ENCODE measurements around the gene NHS. TPM values are rescaled to one million over a fixed set of nuclear protein-coding genes. Genes with fewer than 3 reads are reported as not detected.

NHS gene
- total RNA-seq, 1 donor from 2014 or later: 2.5 TPM

- TF ChIP-seq, protein P1, sequence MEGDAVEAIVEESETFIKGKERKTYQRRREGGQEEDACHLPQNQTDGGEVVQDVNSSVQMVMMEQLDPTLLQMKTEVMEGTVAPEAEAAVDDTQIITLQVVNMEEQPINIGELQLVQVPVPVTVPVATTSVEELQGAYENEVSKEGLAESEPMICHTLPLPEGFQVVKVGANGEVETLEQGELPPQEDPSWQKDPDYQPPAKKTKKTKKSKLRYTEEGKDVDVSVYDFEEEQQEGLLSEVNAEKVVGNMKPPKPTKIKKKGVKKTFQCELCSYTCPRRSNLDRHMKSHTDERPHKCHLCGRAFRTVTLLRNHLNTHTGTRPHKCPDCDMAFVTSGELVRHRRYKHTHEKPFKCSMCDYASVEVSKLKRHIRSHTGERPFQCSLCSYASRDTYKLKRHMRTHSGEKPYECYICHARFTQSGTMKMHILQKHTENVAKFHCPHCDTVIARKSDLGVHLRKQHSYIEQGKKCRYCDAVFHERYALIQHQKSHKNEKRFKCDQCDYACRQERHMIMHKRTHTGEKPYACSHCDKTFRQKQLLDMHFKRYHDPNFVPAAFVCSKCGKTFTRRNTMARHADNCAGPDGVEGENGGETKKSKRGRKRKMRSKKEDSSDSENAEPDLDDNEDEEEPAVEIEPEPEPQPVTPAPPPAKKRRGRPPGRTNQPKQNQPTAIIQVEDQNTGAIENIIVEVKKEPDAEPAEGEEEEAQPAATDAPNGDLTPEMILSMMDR (IDR thresholded peaks at IDR 0.05): no peak
- intact Hi-C loops (cut with DNase I): no loop called here
- H3K9me3 ChIP-seq: no peaks in the 10 kb centered on the region
- no peaks in the 10 kb centered on the region for H3K4me1 ChIP-seq
- ATAC-seq: no peak
- no peaks in the 10 kb centered on the region for H3K36me3 ChIP-seq
- H3K4me3 ChIP-seq: no peak overlapping the region
- DNase-seq: no peak
- H3K27me3 ChIP-seq: no peaks in the 10 kb centered on the region
- no peak overlapping the region for H3K27ac ChIP-seq
These were observed 38.2 kb downstream of the NHS start for GRCh38 chrX:17413228-17413627.

DNA sequence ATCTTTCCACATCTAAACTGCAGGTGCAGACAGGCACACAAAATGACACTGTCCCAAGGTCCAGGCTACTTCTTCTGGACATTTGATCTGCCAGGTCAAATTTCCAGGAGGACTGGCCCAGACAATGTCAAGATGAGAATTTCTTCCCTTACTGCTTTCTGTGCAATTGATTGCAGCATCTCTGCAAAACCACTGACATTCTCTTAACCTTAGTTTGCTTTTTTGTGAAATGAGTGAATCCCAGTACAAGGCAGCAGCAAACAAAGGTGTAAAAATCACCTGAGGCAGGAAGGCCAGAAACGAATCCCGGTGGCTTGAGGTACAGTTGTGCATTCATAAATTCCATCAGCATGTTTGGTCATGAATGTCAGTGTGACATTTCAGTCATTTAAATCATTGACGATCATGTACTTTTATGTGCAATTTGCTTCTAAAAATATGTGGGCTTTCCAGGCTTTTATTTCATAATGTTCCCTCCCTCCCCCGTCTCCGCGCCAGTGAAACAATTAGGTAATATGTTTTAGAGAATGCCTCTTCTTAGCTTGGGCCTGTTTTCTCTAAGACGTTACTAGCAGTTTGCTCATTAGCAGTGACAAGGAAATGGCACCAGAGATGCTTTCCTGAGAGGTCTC is 39.1 kb downstream of the NHS start:
- no peak overlapping the region for H3K27ac ChIP-seq

GRCh38 chrX:17414839-17415238 is 39.8 kb downstream of the NHS start:
- TF ChIP-seq, protein P1 (IDR thresholded peaks at IDR 0.05): no peak
- H3K36me3 ChIP-seq: no peaks in the 10 kb centered on the region
- no peaks in the 10 kb centered on the region for H3K4me1 ChIP-seq
- no peaks in the 10 kb centered on the region for H3K27me3 ChIP-seq
- no peaks in the 10 kb centered on the region for H3K9me3 ChIP-seq
- DNase-seq (no peak), ATAC-seq (no peak)
- no peak overlapping the region for H3K4me3 ChIP-seq
- no peak overlapping the region for H3K27ac ChIP-seq
- intact Hi-C loops (cut with DNase I): no loop called here

More for the DNA sequence above, 39.1 kb downstream of the NHS start:
- no peak for ATAC-seq
- H3K27me3 ChIP-seq: no peaks in the 10 kb centered on the region
- no peaks in the 10 kb centered on the region for H3K4me1 ChIP-seq
- intact Hi-C loops (cut with DNase I): no loop called here
- no peak for DNase-seq
- H3K4me3 ChIP-seq: no peak overlapping the region
- TF ChIP-seq, protein P1 (IDR thresholded peaks at IDR 0.05): no peak
- H3K9me3 ChIP-seq: no peaks in the 10 kb centered on the region
- H3K36me3 ChIP-seq: no peaks in the 10 kb centered on the region

DNA sequence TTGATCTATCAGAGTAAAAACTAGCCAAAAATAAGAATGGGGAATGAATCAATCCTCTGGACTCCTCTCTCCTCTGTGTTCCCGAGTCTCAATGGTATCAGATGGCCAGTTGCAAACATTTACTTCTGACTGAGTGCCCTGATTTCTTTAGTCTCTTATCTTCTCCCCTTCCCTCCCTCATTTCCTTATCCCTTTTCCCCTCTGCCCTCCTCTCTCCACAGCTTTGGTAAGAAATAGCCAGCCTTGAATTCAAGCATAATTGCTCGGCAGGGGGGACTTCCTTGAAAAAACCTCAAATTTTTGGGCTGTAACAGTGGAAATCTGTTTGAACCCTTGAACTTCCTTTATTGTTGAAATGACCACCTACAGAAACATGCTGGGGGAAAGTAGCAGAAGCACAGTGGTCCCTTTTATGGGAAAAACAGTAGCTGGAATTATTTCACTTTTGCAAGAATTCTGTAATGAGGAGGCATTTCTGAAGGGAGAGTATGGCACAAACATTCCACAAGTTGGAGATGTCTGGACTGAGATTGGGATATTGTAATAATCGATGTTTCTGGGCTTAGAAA is 40.3 kb downstream of the NHS start:
- Histone ChIP-seq H3K9me3 (no peaks in the 10 kb centered on the region), H3K4me3 (no peak overlapping the region), H3K27ac (no peak overlapping the region), H3K4me1 (no peaks in the 10 kb centered on the region), H3K36me3 (no peaks in the 10 kb centered on the region), H3K27me3 (no peaks in the 10 kb centered on the region)
- intact Hi-C loops (cut with DNase I): no loop called here
- DNase-seq: no peak
- no peak for ATAC-seq
- TF ChIP-seq, protein P1 (IDR thresholded peaks at IDR 0.05): no peak

GRCh38 chrX:17417372-17417771 is 42.4 kb downstream of the NHS start:
- ATAC-seq (no peak), DNase-seq (no peak)
- Histone ChIP-seq H3K36me3 (no peaks in the 10 kb centered on the region), H3K4me1 (no peaks in the 10 kb centered on the region), H3K4me3 (no peak overlapping the region), H3K9me3 (no peaks in the 10 kb centered on the region), H3K27ac (no peak overlapping the region), H3K27me3 (no peaks in the 10 kb centered on the region)
- TF ChIP-seq, protein P1 (IDR thresholded peaks at IDR 0.05): no peak
- intact Hi-C loops (cut with DNase I): no loop called here

Data from upper lobe of right lung (tissue), 1 donor.